GM23338 (cell line): ENCODE results near the gene USP36. TPM values are rescaled to one million over a fixed set of nuclear protein-coding genes. Genes with fewer than 3 reads are reported as not detected.

ENCODE experiments used
- ATAC-seq: fragments of 200-7000 bp; cut with Tn5 transposase; 3 replicates; pipeline ENCODE4 v1.9.1; 2020
- DNase-seq: peaks from one replicate; pipeline ENCODE4 v3.0.0-alpha.2; 2015; ENCODE audit warnings: low spot score
- H2AFZ ChIP-seq: fragments of 200-600 bp; sonication (generic); 2 replicates; pipeline ENCODE4 v1.8.0; 2016; ENCODE audit warnings: antibody characterized with exemption, mild to moderate bottlenecking, moderate library complexity
- H3F3A ChIP-seq: fragments of 200-600 bp; sonication (generic); replicated peaks from 2 replicates; pipeline ENCODE4 v1.8.0; 2017; ENCODE audit warnings: antibody characterized with exemption, mixed run types, low read depth
- H3K27ac ChIP-seq: fragments of 200-600 bp; sonication (generic); 2 replicates; pipeline ENCODE4 v1.6.1; 2016; ENCODE audit warnings: low read depth
- H3K27me3 ChIP-seq: fragments of 200-600 bp; sonication (generic); 2 replicates; pipeline ENCODE4 v1.8.0; 2016; ENCODE audit warnings: mild to moderate bottlenecking, mixed run types, moderate library complexity; ENCODE audit not compliant: insufficient read depth
- H3K36me3 ChIP-seq: fragments of 200-600 bp; sonication (generic); 2 replicates; pipeline ENCODE4 v1.8.0; 2016; ENCODE audit warnings: mild to moderate bottlenecking; ENCODE audit not compliant: insufficient read depth
- H3K4me1 ChIP-seq: fragments of 200-600 bp; sonication (generic); 2 replicates; pipeline ENCODE4 v1.8.0; 2016; ENCODE audit warnings: mild to moderate bottlenecking, moderate library complexity; ENCODE audit not compliant: insufficient read depth
- H3K4me2 ChIP-seq: fragments of 200-600 bp; sonication (generic); 2 replicates; pipeline ENCODE4 v1.7.1; 2017; ENCODE audit warnings: mixed run types
- H3K4me3 ChIP-seq: fragments of 200-600 bp; sonication (generic); 2 replicates; pipeline ENCODE4 v1.6.1; 2016; ENCODE audit warnings: mixed run types
- H3K79me2 ChIP-seq: fragments of 200-600 bp; sonication (generic); replicated peaks from 2 replicates; pipeline ENCODE4 v1.8.0; 2017; ENCODE audit warnings: mild to moderate bottlenecking; ENCODE audit not compliant: insufficient read depth
- H3K9me2 ChIP-seq: fragments of 200-600 bp; sonication (generic); 2 replicates; pipeline ENCODE4 v1.8.0; 2017; ENCODE audit not compliant: insufficient read depth
- H4K20me1 ChIP-seq: fragments of 200-600 bp; sonication (generic); replicated peaks from 2 replicates; pipeline ENCODE4 v1.8.0; 2017; ENCODE audit warnings: mild to moderate bottlenecking; ENCODE audit not compliant: insufficient read depth
- H3K27ac Mint-ChIP-seq: 2 replicates; pipeline ENCODE4 v1.8.0; 2020; ENCODE audit warnings: inconsistent platforms, mild to moderate bottlenecking, moderate library complexity, mixed read lengths
- H3K27me3 Mint-ChIP-seq: 3 replicates; pipeline ENCODE4 v1.8.0; 2022; ENCODE audit warnings: low read depth, mild to moderate bottlenecking, moderate library complexity, mixed read lengths, inconsistent platforms; ENCODE audit not compliant: insufficient read depth, poor library complexity
- H3K36me3 Mint-ChIP-seq: 3 replicates; pipeline ENCODE4 v1.8.0; 2021; ENCODE audit warnings: low read depth, mild to moderate bottlenecking, inconsistent platforms, moderate library complexity, mixed read lengths
- H3K4me1 Mint-ChIP-seq: 3 replicates; pipeline ENCODE4 v1.8.0; 2020; ENCODE audit warnings: mild to moderate bottlenecking, inconsistent platforms, mixed read lengths
- H3K4me3 Mint-ChIP-seq: 3 replicates; pipeline ENCODE4 v1.8.0; 2021; ENCODE audit warnings: moderate library complexity, mild to moderate bottlenecking, inconsistent platforms, mixed read lengths
- H3K9me3 Mint-ChIP-seq: 3 replicates; pipeline ENCODE4 v1.8.0; 2020; ENCODE audit warnings: moderate library complexity, mild to moderate bottlenecking, inconsistent platforms, mixed read lengths
- CREB1 ChIP-seq: fragments of 250-450 bp; sonication (Bioruptor Pico); IDR thresholded peaks from 2 replicates; pipeline ENCODE4 v1.5.0; 2020; ENCODE audit warnings: low read depth, mild to moderate bottlenecking, moderate library complexity
- CTCF ChIP-seq, 2 experiments: fragments of 200-600 bp in 1 of 2; sonication (generic) in 1 of 2; conservative IDR thresholded peaks; 2 replicates each; pipeline versions ENCODE4 v1.5.1 to v1.6.1; 2016 to 2017; ENCODE audit warnings: antibody characterized with exemption in 2 of 2, low read depth in 2 of 2, mild to moderate bottlenecking in 2 of 2, moderate library complexity in 1 of 2
- ETS1 ChIP-seq: IDR thresholded peaks from 2 replicates; pipeline ENCODE4 v1.6.1; 2016; ENCODE audit warnings: antibody characterized with exemption
- EZH2 ChIP-seq: fragments of 200-600 bp; sonication (generic); IDR thresholded peaks from one replicate; pipeline ENCODE4 v1.8.0; 2017; ENCODE audit warnings: antibody characterized with exemption, mild to moderate bottlenecking, low read depth; ENCODE audit not compliant: unreplicated experiment
- JUNB ChIP-seq: IDR thresholded peaks from one replicate; pipeline ENCODE4 v1.6.1; 2016; ENCODE audit warnings: antibody characterized with exemption; ENCODE audit not compliant: unreplicated experiment
- POLR2AphosphoS5 ChIP-seq: IDR thresholded peaks from 2 replicates; pipeline ENCODE4 v1.6.1; 2016; ENCODE audit warnings: antibody characterized with exemption, low read depth
- STAT1 ChIP-seq: IDR thresholded peaks from one replicate; pipeline ENCODE4 v1.6.1; 2016; ENCODE audit warnings: antibody characterized with exemption; ENCODE audit not compliant: unreplicated experiment
- ZNF331 ChIP-seq: fragments of 250-450 bp; sonication (Bioruptor Pico); IDR thresholded peaks from 2 replicates; pipeline ENCODE4 v1.5.0; 2020; ENCODE audit warnings: low read depth, mild to moderate bottlenecking, moderate library complexity
- polyA plus RNA-seq: library from polyadenylated mRNA; unstranded; fragments of >200 nt; fragmentation: Nextera tagmentation; extraction: Ambion mirVana; gene quantifications from 2 replicates; pipeline ENCODE4 v1.2.1, GENCODE V29; 2016
- total RNA-seq: library from RNA; depleted of rRNA; stranded (reverse); fragments of >200 nt; shearing (Covaris generic); gene quantifications from 2 replicates; pipeline ENCODE4 v1.2.3, GENCODE V29; 2014
- TF ChIP-seq, protein P1 (sequence below): fragments of 250-450 bp; sonication (Bioruptor Pico); IDR thresholded peaks from 2 replicates; pipeline ENCODE4 v1.5.0; 2020; ENCODE audit warnings: mild to moderate bottlenecking, moderate library complexity
- TF ChIP-seq, protein P2 (sequence below): IDR thresholded peaks from one replicate; pipeline ENCODE4 v1.6.1; 2018; ENCODE audit warnings: antibody characterized with exemption; ENCODE audit not compliant: unreplicated experiment

The USP36 gene
- total and polyA plus RNA-seq, 2 experiments from 2014 or later, result 36.2 to 55.5 TPM

DNA sequence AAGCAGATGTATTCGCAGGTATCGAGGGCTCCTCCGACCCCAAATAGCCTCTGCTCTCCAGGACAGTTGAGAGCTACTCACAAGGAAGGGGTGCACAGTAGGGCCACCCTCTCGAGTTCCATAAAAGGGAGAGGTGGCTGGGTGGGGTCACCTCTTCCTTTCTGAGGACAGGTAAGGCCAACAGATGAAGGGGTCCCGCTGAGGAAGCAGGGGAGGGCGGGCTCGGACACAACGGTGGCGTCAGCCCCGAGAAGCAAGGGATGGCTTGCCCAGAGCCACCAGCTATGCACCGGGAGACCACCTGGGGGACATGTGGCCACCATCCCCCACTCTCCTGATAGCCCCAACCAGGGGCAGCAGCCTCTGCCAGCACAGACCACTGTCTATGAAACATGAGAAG is 43.4 kb downstream of the USP36 start (continued):
- no peak for TF ChIP-seq CTCF (conservative IDR thresholded peaks at IDR 0.05; ENCODE audit: low read depth in 2 of 2)
- no peak for TF ChIP-seq EZH2
- TF ChIP-seq POLR2AphosphoS5, result no peak
- TF ChIP-seq JUNB, result no peak

DNA sequence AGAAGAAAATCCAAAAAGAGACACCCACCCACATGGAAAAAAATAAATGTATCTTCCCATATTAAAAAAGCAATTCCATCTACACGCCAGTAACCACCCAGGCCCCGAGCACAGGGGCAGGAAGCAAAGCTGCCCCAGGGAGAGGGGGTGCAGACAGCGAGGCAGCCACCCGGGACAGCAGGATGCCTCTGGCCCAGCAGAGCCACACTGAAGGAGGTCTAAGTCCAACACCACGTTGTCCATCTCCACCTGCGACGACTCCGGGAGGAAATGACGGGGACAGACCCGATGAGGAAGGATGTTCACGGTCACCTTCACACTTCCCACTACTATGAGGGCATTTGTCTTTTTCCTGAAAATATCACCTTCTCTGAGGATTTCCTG is 44.1 kb downstream of the USP36 start:
- Histone ChIP-seq H3K4me2 (no peak overlapping the region), H3K27ac (no peak overlapping the region), H3K4me1 (no peaks in the 10 kb centered on the region), H3K79me2 (no peaks in the 10 kb centered on the region), H3K9me2 (no peaks in the 10 kb centered on the region), H3K27me3 (no peaks in the 10 kb centered on the region), H3F3A (no peaks in the 10 kb centered on the region), H4K20me1 (no peaks in the 10 kb centered on the region; the same call in 1 of the 2 replicates), H3K36me3 (peaks cover 23% of the 10 kb centered on the region; the same call in 1 of the 2 replicates), H3K4me3 (no peak overlapping the region), H2AFZ (no peak overlapping the region)
- Mint-ChIP-seq H3K4me1 (peaks cover 3% of the 10 kb centered on the region; the same call in 2 of the 3 replicates), H3K27me3 (peaks cover 6% of the 10 kb centered on the region), H3K36me3 (peaks cover 76% of the 10 kb centered on the region), H3K4me3 (no peak overlapping the region), H3K27ac (no peak overlapping the region; the same call in 1 of the 2 replicates), H3K9me3 (no peaks in the 10 kb centered on the region)
- DNase-seq, result no peak
- no peak for ATAC-seq
- TF ChIP-seq CREB1 (no peak), STAT1 (no peak), ZNF331 (no peak), ETS1 (no peak), CTCF (conservative IDR thresholded peaks at IDR 0.05; ENCODE audit: low read depth in 2 of 2) (no peak), JUNB (no peak)
- TF ChIP-seq, protein P1, sequence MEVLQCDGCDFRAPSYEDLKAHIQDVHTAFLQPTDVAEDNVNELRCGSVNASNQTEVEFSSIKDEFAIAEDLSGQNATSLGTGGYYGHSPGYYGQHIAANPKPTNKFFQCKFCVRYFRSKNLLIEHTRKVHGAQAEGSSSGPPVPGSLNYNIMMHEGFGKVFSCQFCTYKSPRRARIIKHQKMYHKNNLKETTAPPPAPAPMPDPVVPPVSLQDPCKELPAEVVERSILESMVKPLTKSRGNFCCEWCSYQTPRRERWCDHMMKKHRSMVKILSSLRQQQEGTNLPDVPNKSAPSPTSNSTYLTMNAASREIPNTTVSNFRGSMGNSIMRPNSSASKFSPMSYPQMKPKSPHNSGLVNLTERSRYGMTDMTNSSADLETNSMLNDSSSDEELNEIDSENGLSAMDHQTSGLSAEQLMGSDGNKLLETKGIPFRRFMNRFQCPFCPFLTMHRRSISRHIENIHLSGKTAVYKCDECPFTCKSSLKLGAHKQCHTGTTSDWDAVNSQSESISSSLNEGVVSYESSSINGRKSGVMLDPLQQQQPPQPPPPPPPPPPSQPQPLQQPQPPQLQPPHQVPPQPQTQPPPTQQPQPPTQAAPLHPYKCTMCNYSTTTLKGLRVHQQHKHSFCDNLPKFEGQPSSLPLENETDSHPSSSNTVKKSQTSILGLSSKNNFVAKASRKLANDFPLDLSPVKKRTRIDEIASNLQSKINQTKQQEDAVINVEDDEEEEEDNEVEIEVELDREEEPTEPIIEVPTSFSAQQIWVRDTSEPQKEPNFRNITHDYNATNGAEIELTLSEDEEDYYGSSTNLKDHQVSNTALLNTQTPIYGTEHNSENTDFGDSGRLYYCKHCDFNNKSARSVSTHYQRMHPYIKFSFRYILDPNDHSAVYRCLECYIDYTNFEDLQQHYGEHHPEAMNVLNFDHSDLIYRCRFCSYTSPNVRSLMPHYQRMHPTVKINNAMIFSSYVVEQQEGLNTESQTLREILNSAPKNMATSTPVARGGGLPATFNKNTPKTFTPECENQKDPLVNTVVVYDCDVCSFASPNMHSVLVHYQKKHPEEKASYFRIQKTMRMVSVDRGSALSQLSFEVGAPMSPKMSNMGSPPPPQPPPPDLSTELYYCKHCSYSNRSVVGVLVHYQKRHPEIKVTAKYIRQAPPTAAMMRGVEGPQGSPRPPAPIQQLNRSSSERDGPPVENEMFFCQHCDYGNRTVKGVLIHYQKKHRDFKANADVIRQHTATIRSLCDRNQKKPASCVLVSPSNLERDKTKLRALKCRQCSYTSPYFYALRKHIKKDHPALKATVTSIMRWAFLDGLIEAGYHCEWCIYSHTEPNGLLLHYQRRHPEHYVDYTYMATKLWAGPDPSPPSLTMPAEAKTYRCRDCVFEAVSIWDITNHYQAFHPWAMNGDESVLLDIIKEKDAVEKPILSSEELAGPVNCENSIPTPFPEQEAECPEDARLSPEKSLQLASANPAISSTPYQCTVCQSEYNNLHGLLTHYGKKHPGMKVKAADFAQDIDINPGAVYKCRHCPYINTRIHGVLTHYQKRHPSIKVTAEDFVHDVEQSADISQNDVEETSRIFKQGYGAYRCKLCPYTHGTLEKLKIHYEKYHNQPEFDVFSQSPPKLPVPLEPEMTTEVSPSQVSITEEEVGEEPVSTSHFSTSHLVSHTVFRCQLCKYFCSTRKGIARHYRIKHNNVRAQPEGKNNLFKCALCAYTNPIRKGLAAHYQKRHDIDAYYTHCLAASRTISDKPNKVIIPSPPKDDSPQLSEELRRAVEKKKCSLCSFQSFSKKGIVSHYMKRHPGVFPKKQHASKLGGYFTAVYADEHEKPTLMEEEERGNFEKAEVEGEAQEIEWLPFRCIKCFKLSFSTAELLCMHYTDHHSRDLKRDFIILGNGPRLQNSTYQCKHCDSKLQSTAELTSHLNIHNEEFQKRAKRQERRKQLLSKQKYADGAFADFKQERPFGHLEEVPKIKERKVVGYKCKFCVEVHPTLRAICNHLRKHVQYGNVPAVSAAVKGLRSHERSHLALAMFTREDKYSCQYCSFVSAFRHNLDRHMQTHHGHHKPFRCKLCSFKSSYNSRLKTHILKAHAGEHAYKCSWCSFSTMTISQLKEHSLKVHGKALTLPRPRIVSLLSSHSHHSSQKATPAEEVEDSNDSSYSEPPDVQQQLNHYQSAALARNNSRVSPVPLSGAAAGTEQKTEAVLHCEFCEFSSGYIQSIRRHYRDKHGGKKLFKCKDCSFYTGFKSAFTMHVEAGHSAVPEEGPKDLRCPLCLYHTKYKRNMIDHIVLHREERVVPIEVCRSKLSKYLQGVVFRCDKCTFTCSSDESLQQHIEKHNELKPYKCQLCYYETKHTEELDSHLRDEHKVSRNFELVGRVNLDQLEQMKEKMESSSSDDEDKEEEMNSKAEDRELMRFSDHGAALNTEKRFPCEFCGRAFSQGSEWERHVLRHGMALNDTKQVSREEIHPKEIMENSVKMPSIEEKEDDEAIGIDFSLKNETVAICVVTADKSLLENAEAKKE (CRISPR knock-in tag), result no peak
- TF ChIP-seq, protein P2, sequence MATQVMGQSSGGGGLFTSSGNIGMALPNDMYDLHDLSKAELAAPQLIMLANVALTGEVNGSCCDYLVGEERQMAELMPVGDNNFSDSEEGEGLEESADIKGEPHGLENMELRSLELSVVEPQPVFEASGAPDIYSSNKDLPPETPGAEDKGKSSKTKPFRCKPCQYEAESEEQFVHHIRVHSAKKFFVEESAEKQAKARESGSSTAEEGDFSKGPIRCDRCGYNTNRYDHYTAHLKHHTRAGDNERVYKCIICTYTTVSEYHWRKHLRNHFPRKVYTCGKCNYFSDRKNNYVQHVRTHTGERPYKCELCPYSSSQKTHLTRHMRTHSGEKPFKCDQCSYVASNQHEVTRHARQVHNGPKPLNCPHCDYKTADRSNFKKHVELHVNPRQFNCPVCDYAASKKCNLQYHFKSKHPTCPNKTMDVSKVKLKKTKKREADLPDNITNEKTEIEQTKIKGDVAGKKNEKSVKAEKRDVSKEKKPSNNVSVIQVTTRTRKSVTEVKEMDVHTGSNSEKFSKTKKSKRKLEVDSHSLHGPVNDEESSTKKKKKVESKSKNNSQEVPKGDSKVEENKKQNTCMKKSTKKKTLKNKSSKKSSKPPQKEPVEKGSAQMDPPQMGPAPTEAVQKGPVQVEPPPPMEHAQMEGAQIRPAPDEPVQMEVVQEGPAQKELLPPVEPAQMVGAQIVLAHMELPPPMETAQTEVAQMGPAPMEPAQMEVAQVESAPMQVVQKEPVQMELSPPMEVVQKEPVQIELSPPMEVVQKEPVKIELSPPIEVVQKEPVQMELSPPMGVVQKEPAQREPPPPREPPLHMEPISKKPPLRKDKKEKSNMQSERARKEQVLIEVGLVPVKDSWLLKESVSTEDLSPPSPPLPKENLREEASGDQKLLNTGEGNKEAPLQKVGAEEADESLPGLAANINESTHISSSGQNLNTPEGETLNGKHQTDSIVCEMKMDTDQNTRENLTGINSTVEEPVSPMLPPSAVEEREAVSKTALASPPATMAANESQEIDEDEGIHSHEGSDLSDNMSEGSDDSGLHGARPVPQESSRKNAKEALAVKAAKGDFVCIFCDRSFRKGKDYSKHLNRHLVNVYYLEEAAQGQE, result no peak
